Thymus (tissue), 11 donors: ENCODE results near the gene TEN1. TPM values are rescaled to one million over a fixed set of nuclear protein-coding genes. Genes with fewer than 3 reads are reported as not detected.

Experiments
- DNase-seq, 9 donors: peaks; one replicate each; pipeline ENCODE4 v3.0.0-alpha.2; 2013; ENCODE audit warnings: low spot score in 9 of 9, low read depth in 6 of 9, missing footprints in 1 of 9
- H3K27ac ChIP-seq, 2 donors: one replicate each; pipeline ENCODE4 v1.5.1; 2013; ENCODE audit warnings: control low read depth in 1 of 2, low read depth in 1 of 2, low read length in 1 of 2, mild to moderate bottlenecking in 1 of 2, moderate library complexity in 1 of 2
- H3K27me3 ChIP-seq, 2 donors: one replicate each; pipeline ENCODE4 v1.5.1; 2013; ENCODE audit warnings: low read length in 1 of 2; ENCODE audit not compliant: control insufficient read depth in 2 of 2, insufficient read depth in 1 of 2
- H3K36me3 ChIP-seq, 2 donors: one replicate each; pipeline ENCODE4 v1.5.1; 2013; ENCODE audit warnings: low read length in 1 of 2, mild to moderate bottlenecking in 1 of 2, moderate library complexity in 1 of 2; ENCODE audit not compliant: control insufficient read depth in 2 of 2, insufficient read depth in 2 of 2
- H3K4me1 ChIP-seq, 2 donors: one replicate each; pipeline ENCODE4 v1.5.1; 2013; ENCODE audit warnings: low read length in 2 of 2; ENCODE audit not compliant: control insufficient read depth in 2 of 2, insufficient read depth in 2 of 2
- H3K4me3 ChIP-seq, 2 donors: one replicate each; pipeline ENCODE4 v1.5.1; 2013; ENCODE audit warnings: low read length in 2 of 2, control low read depth in 1 of 2, mild to moderate bottlenecking in 1 of 2
- H3K9me3 ChIP-seq, 2 donors: one replicate each; pipeline ENCODE4 v1.5.1; 2013; ENCODE audit warnings: low read length in 1 of 2, mild to moderate bottlenecking in 1 of 2; ENCODE audit not compliant: control insufficient read depth in 2 of 2, insufficient read depth in 1 of 2
- WGBS: extraction: QIAGEN DNeasy Blood & Tissue Kit; methylation state at CpG from one replicate; pipeline ENCODE4 v1.1.7; 2013; 5-methylcytosine and 5-hydroxymethylcytosine counted together
- polyA plus RNA-seq: library from polyadenylated mRNA; stranded (reverse); fragments of 200-250 nt; gene quantifications from one replicate; pipeline ENCODE4 v1.2.3, GENCODE V29; 2013
- total RNA-seq: library from RNA; stranded (reverse); fragments of 120-200 nt; gene quantifications from one replicate; pipeline ENCODE4 v1.2.4, GENCODE V29; 2013
- donor health status: healthy.

Gene TEN1
- total and polyA plus RNA-seq, 2 donors, result 10.4 to 18.2 TPM

GRCh38 chr17:76018340-76018680 is 39.3 kb downstream of the TEN1 start:
- peaks cover 0 to 3% of the 10 kb centered on the region in 2 donors for H3K9me3 ChIP-seq
- no peaks in the 10 kb centered on the region for H3K27me3 ChIP-seq
- H3K4me1 ChIP-seq, result peaks cover 0 to 18% of the 10 kb centered on the region in 2 donors
- H3K4me3 ChIP-seq, result no peak overlapping the region
- WGBS, result 98% methylated on average over 11 of the region's 11 CpGs
- no peak overlapping the region for H3K27ac ChIP-seq
- no peaks in the 10 kb centered on the region for H3K36me3 ChIP-seq
- no peak for DNase-seq

- Histone ChIP-seq H3K27ac (no peak overlapping the region), H3K4me1 (peaks cover 0 to 18% of the 10 kb centered on the region in 2 donors), H3K36me3 (no peaks in the 10 kb centered on the region), H3K4me3 (no peak overlapping the region), H3K27me3 (no peaks in the 10 kb centered on the region), H3K9me3 (peaks cover 0 to 3% of the 10 kb centered on the region in 2 donors)
- 97% methylated on average over 13 of the region's 13 CpGs for WGBS
- DNase-seq, result no peak
Observed at GRCh38 chr17:76018801-76019200, 39.8 kb downstream of the TEN1 start.

GRCh38 chr17:76019833-76020467 is 40.9 kb downstream of the TEN1 start:
- H3K4me1 ChIP-seq, result peaks cover 0 to 8% of the 10 kb centered on the region in 2 donors
- no peaks in the 10 kb centered on the region for H3K36me3 ChIP-seq
- WGBS, result 97% methylated on average over 6 of the region's 6 CpGs
- DNase-seq, result no peak
- H3K4me3 ChIP-seq, result no peak overlapping the region
- no peaks in the 10 kb centered on the region for H3K9me3 ChIP-seq
- no peaks in the 10 kb centered on the region for H3K27me3 ChIP-seq
- H3K27ac ChIP-seq, result no peak overlapping the region

GRCh38 chr17:76022285-76022684 is 43.2 kb downstream of the TEN1 start:
- Histone ChIP-seq H3K27me3 (no peaks in the 10 kb centered on the region), H3K27ac (no peak overlapping the region), H3K36me3 (no peaks in the 10 kb centered on the region), H3K4me3 (no peak overlapping the region), H3K4me1 (peaks cover 0 to 9% of the 10 kb centered on the region in 2 donors), H3K9me3 (no peaks in the 10 kb centered on the region)
- no peak for DNase-seq
- WGBS, result 95% methylated on average over 24 of the region's 24 CpGs

- H3K4me1 ChIP-seq, result peaks cover 0 to 15% of the 10 kb centered on the region in 2 donors
- no peaks in the 10 kb centered on the region for H3K9me3 ChIP-seq
- no peak overlapping the region for H3K27ac ChIP-seq
- no peak for DNase-seq
- WGBS, result 97% methylated on average over 28 of the region's 28 CpGs
- no peaks in the 10 kb centered on the region for H3K36me3 ChIP-seq
- no peak overlapping the region for H3K4me3 ChIP-seq
- H3K27me3 ChIP-seq, result no peaks in the 10 kb centered on the region
Observed at GRCh38 chr17:76022973-76023899, 44.2 kb downstream of the TEN1 start.

- no peak overlapping the region for H3K27ac ChIP-seq
- DNase-seq, result no peak
- H3K36me3 ChIP-seq, result no peaks in the 10 kb centered on the region
- H3K4me3 ChIP-seq, result no peak overlapping the region
- H3K27me3 ChIP-seq, result no peaks in the 10 kb centered on the region
- peaks cover 0 to 21% of the 10 kb centered on the region in 2 donors for H3K4me1 ChIP-seq
- H3K9me3 ChIP-seq, result no peaks in the 10 kb centered on the region
- 96% methylated on average over 9 of the region's 9 CpGs for WGBS
Observed at GRCh38 chr17:76023900-76024237, 44.8 kb downstream of the TEN1 start.

GRCh38 chr17:76024353-76024752 is 45.3 kb downstream of the TEN1 start:
- Histone ChIP-seq H3K9me3 (no peaks in the 10 kb centered on the region), H3K27me3 (no peaks in the 10 kb centered on the region), H3K4me1 (peaks cover 2 to 24% of the 10 kb centered on the region in 2 donors), H3K36me3 (no peaks in the 10 kb centered on the region), H3K4me3 (no peak overlapping the region), H3K27ac (no peak overlapping the region)
- no peak for DNase-seq
- WGBS, result 96% methylated on average over 9 of the region's 9 CpGs

- 99% methylated on average over 12 of the region's 12 CpGs for WGBS
- H3K4me3 ChIP-seq, result no peak overlapping the region
- H3K27me3 ChIP-seq, result no peaks in the 10 kb centered on the region
- H3K4me1 ChIP-seq, result peaks cover 7 to 29% of the 10 kb centered on the region in 2 donors
- H3K9me3 ChIP-seq, result no peaks in the 10 kb centered on the region
- H3K36me3 ChIP-seq, result no peaks in the 10 kb centered on the region
- no peak overlapping the region for H3K27ac ChIP-seq
- DNase-seq, result no peak
Observed at GRCh38 chr17:76025294-76025693, 46.3 kb downstream of the TEN1 start.

- no peak for DNase-seq
- no peak overlapping the region for H3K27ac ChIP-seq
- no peaks in the 10 kb centered on the region for H3K36me3 ChIP-seq
- H3K9me3 ChIP-seq, result no peaks in the 10 kb centered on the region
- no peak overlapping the region for H3K4me3 ChIP-seq
- H3K4me1 ChIP-seq, result peaks cover 7 to 29% of the 10 kb centered on the region in 2 donors
- H3K27me3 ChIP-seq, result no peaks in the 10 kb centered on the region
- WGBS, result 95% methylated on average over 15 of the region's 15 CpGs
Observed at GRCh38 chr17:76026714-76027158, 47.7 kb downstream of the TEN1 start.
